H1 (cell line): ENCODE data around the gene RAI14.

Experiments used
- BACH1 ChIP-seq: IDR thresholded peaks from 2 replicates; pipeline ENCODE4 v1.6.1; 2012; ENCODE audit warnings: low read length, improper control_type of control experiment
- CEBPB ChIP-seq: IDR thresholded peaks from 2 replicates; pipeline ENCODE4 v1.6.1; 2012; ENCODE audit warnings: low read depth, low read length
- CTCF ChIP-seq, 3 experiments: IDR thresholded peaks; 1 replicate in 2 of 3; 2 replicates in 1 of 3; pipeline versions ENCODE4 v1.5.1 to v1.6.1; 2011; ENCODE audit warnings: low read length in 3 of 3, mild to moderate bottlenecking in 3 of 3, inconsistent platforms in 2 of 3, low read depth in 1 of 3, moderate library complexity in 1 of 3; ENCODE audit not compliant: insufficient read depth in 1 of 3; ENCODE audit errors: control extremely low read depth in 1 of 3
- EP300 ChIP-seq, 2 experiments: IDR thresholded peaks; 1 replicate in 1 of 2; 2 replicates in 1 of 2; pipeline ENCODE4 v1.6.1; 2011 to 2012; ENCODE audit warnings: low read depth in 2 of 2, low read length in 2 of 2, mild to moderate bottlenecking in 2 of 2, borderline replicate concordance in 1 of 2, inconsistent platforms in 1 of 2, moderate library complexity in 1 of 2
- EZH2 ChIP-seq: fragments of 200-600 bp; sonication (generic); IDR thresholded peaks from 2 replicates; pipeline ENCODE4 v1.7.1; 2012; ENCODE audit warnings: low read depth, mild to moderate bottlenecking, moderate library complexity, low read length, inconsistent platforms; ENCODE audit not compliant: severe bottlenecking
- MAX ChIP-seq: IDR thresholded peaks from 2 replicates; pipeline ENCODE4 v1.6.1; 2012; ENCODE audit warnings: inconsistent platforms
- POLR2A ChIP-seq, 2 experiments: IDR thresholded peaks; 1 replicate in 1 of 2; 2 replicates in 1 of 2; pipeline ENCODE4 v1.6.1; 2011; ENCODE audit warnings: low read depth in 2 of 2, low read length in 2 of 2, mild to moderate bottlenecking in 2 of 2; ENCODE audit errors: control extremely low read depth in 1 of 2
- TEAD4 ChIP-seq: IDR thresholded peaks from 2 replicates; pipeline ENCODE4 v1.6.1; 2012; ENCODE audit warnings: low read depth, low read length, inconsistent platforms, mixed read lengths

GRCh38 chr5:34652466-34652865 lies 3.7 kb upstream of the RAI14 start:
- TF ChIP-seq POLR2A (IDR thresholded peaks at IDR 0.05; ENCODE audit: control extremely low read depth in 1 of 2, low read depth in 2 of 2, low read length in 2 of 2) (no peak), CTCF (IDR thresholded peaks at IDR 0.05; ENCODE audit: control extremely low read depth in 1 of 3, insufficient read depth in 1 of 3, low read depth in 1 of 3, low read length in 3 of 3) (no peak), BACH1 (no peak), EP300 (IDR thresholded peaks at IDR 0.05; ENCODE audit: borderline replicate concordance in 1 of 2, low read depth in 2 of 2, low read length in 2 of 2) (no peak), EZH2 (no peak), TEAD4 (no peak), CEBPB (no peak), MAX (no peak)
